ENCODE data around the gene USP33.
"Not testable (repeated sequence)": the region's sequence is repeated elsewhere in the genome, so short reads cannot be mapped to it uniquely, and the experiment has no call there.

The USP33 gene

GRCh38 chr1:77739235-77739634 lies 20.4 kb downstream of the USP33 start:
- no peak for FAIRE-seq

GRCh38 chr1:77732090-77732489 lies 27.6 kb downstream of the USP33 start:
- no peak for FAIRE-seq

GRCh38 chr1:77725706-77726105 lies 33.9 kb downstream of the USP33 start:
- no peak for FAIRE-seq

- FAIRE-seq: no peak
These were observed 41.5 kb downstream of the USP33 start for GRCh38 chr1:77718181-77718580.

- FAIRE-seq: no peak
These were observed 43.6 kb downstream of the USP33 start for GRCh38 chr1:77716065-77716464.

GRCh38 chr1:77709727-77710126 lies 49.9 kb downstream of the USP33 start:
- FAIRE-seq: no peak

GRCh38 chr1:77706321-77706720 lies 53.3 kb downstream of the USP33 start:
- no peak for FAIRE-seq

- FAIRE-seq: no peak
These were observed 54.9 kb downstream of the USP33 start for GRCh38 chr1:77704736-77705135.

- not testable (repeated sequence) for FAIRE-seq
These were observed 60.0 kb downstream of the USP33 start for GRCh38 chr1:77699673-77700072.

GRCh38 chr1:77697441-77697840 lies 62.2 kb downstream of the USP33 start:
- FAIRE-seq: no peak

- no peak for FAIRE-seq
These were observed 70.7 kb downstream of the USP33 start for GRCh38 chr1:77688939-77689338.

GRCh38 chr1:77687519-77687906 lies 72.1 kb downstream of the USP33 start:
- no peak for FAIRE-seq

- FAIRE-seq: no peak
These were observed 72.7 kb downstream of the USP33 start for GRCh38 chr1:77686796-77687518.

GRCh38 chr1:77683160-77684148 lies 76.2 kb downstream of the USP33 start:
- no peak for FAIRE-seq

- FAIRE-seq: no peak
These were observed 77.0 kb downstream of the USP33 start, which contains the start of gene ZZZ3 for GRCh38 chr1:77682460-77683159. Gene ZZZ3 (minus strand): TSS chr1:77682658. CDS start chr1:77633354, 49,304 bp downstream.

- no peak for FAIRE-seq
These were observed 79.5 kb downstream of the USP33 start for GRCh38 chr1:77680173-77680572.

GRCh38 chr1:77678660-77679610 lies 80.7 kb downstream of the USP33 start:
- no peak for FAIRE-seq

- FAIRE-seq: not testable (repeated sequence)
These were observed 84.8 kb downstream of the USP33 start for GRCh38 chr1:77674807-77675206.

- no peak for FAIRE-seq
These were observed 85.8 kb downstream of the USP33 start for GRCh38 chr1:77673716-77674355.

GRCh38 chr1:77673030-77673429 lies 86.6 kb downstream of the USP33 start:
- no peak for FAIRE-seq

- FAIRE-seq: no peak
These were observed 87.3 kb downstream of the USP33 start for GRCh38 chr1:77672374-77672773.
